KBM-7 (cell line): ENCODE results near the gene CD226.
"Not testable (repeated sequence)": the region's sequence is repeated elsewhere in the genome, so short reads cannot be mapped to it uniquely, and the experiment has no call there.

Source experiments
- DNase-seq: peaks from one replicate; pipeline ENCODE4 v3.0.0-alpha.2; 2015
- in situ Hi-C: fragments of 300-500 bp; cut with MboI; formaldehyde crosslinking; loops from 2 replicates; pipeline ENCODE4 v1.14.3; 2020; ENCODE audit warnings: low sequenced_read_pairs, low pct_unique_long_range_greater_than_20kb, mixed read lengths

Gene CD226

GRCh38 chr18:69840001-69840400 is 107.7 kb downstream of the CD226 start:
- in situ Hi-C loops = no loop called here
- no peak for DNase-seq

GRCh38 chr18:69839497-69839896 is 108.2 kb downstream of the CD226 start:
- DNase-seq = no peak
- in situ Hi-C loops = no loop called here

- in situ Hi-C loops = no loop called here
- DNase-seq = peak; percentile 7
These were observed 108.9 kb downstream of the CD226 start for GRCh38 chr18:69838620-69839411.

GRCh38 chr18:69838003-69838402 is 109.7 kb downstream of the CD226 start:
- no peak for DNase-seq
- in situ Hi-C loops = no loop called here

GRCh38 chr18:69834980-69835379 is 112.7 kb downstream of the CD226 start:
- in situ Hi-C loops, DNase-seq: not testable (repeated sequence)

- in situ Hi-C loops = no loop called here
- DNase-seq = peak; percentile 14
These were observed 117.5 kb downstream of the CD226 start for GRCh38 chr18:69830189-69830588.

GRCh38 chr18:69820538-69820937 is 127.1 kb downstream of the CD226 start:
- in situ Hi-C loops = no loop called here
- DNase-seq = no peak

GRCh38 chr18:69819460-69819859 is 128.2 kb downstream of the CD226 start:
- in situ Hi-C loops = no loop called here
- no peak for DNase-seq

GRCh38 chr18:69817335-69817940 is 130.2 kb downstream of the CD226 start:
- in situ Hi-C loops = no loop called here
- DNase-seq = no peak

- no peak for DNase-seq
- in situ Hi-C loops = no loop called here
These were observed 132.8 kb downstream of the CD226 start for GRCh38 chr18:69814861-69815385.

GRCh38 chr18:69813559-69813958 is 134.1 kb downstream of the CD226 start:
- no peak for DNase-seq
- in situ Hi-C loops = no loop called here

- no peak for DNase-seq
- in situ Hi-C loops = no loop called here
These were observed 139.3 kb downstream of the CD226 start for GRCh38 chr18:69808399-69808798.

- in situ Hi-C loops = no loop called here
- no peak for DNase-seq
These were observed 142.7 kb downstream of the CD226 start for GRCh38 chr18:69804776-69805501.
